Measurements from ENCODE around the gene BRCC3.

DNA sequence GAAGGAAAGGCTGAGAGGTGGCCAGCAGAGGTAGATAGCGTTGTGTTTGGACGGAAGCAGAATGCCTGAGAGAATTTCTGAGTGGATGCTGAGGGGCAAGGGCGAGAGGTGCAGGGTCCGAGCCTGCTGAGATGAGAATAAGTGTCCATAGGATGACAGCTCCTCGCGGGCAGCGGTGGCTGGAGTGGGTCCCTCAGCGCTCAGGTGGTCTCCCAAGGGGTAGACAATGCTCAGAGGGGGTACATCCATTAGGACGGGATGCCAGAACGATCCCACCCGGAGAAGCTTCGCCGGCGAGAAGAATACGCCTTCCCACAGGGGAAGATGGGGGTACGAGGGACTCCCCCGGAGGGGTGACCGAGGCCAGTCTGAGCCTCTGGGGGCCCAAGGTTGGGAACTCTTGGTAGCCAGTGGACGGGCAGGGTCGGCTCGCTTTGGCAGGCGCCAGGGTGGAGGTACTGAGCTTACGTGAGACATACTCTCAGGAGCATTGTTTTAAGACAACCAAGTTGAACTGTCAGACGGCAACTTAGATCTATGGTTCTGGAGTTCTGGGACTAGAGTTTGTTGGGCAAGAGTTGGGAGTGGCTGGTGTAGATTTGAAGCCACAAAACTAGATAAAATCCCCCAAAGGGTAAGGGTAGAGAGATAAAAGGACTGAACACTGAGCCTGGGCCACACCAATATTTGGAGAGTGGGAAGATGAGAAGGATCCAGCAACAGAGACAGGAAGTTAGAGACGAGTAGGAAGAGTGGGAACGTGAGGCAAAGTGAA is 15.8 kb downstream of the BRCC3 start:
- no peak for TF ChIP-seq CSDC2 (CRISPR knock-in tag; IDR thresholded peaks at IDR 0.05)
- no peak for TF ChIP-seq ESRRG (CRISPR knock-in tag; IDR thresholded peaks at IDR 0.05)
- no peak for TF ChIP-seq SNAI2 (CRISPR knock-in tag; IDR thresholded peaks at IDR 0.05)
- TF ChIP-seq, protein P1, sequence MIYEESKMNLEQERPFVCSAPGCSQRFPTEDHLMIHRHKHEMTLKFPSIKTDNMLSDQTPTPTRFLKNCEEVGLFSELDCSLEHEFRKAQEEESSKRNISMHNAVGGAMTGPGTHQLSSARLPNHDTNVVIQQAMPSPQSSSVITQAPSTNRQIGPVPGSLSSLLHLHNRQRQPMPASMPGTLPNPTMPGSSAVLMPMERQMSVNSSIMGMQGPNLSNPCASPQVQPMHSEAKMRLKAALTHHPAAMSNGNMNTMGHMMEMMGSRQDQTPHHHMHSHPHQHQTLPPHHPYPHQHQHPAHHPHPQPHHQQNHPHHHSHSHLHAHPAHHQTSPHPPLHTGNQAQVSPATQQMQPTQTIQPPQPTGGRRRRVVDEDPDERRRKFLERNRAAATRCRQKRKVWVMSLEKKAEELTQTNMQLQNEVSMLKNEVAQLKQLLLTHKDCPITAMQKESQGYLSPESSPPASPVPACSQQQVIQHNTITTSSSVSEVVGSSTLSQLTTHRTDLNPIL (CRISPR knock-in tag; IDR thresholded peaks at IDR 0.05; ENCODE audit: low read depth), result no peak
- TF ChIP-seq ZFP3 (CRISPR knock-in tag; IDR thresholded peaks at IDR 0.05), result no peak
- TF ChIP-seq, protein P2, sequence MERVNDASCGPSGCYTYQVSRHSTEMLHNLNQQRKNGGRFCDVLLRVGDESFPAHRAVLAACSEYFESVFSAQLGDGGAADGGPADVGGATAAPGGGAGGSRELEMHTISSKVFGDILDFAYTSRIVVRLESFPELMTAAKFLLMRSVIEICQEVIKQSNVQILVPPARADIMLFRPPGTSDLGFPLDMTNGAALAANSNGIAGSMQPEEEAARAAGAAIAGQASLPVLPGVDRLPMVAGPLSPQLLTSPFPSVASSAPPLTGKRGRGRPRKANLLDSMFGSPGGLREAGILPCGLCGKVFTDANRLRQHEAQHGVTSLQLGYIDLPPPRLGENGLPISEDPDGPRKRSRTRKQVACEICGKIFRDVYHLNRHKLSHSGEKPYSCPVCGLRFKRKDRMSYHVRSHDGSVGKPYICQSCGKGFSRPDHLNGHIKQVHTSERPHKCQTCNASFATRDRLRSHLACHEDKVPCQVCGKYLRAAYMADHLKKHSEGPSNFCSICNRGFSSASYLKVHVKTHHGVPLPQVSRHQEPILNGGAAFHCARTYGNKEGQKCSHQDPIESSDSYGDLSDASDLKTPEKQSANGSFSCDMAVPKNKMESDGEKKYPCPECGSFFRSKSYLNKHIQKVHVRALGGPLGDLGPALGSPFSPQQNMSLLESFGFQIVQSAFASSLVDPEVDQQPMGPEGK (CRISPR knock-in tag; IDR thresholded peaks at IDR 0.05; ENCODE audit: borderline replicate concordance), result no peak
- no peak for TF ChIP-seq PPARA (CRISPR knock-in tag; IDR thresholded peaks at IDR 0.05; ENCODE audit: borderline replicate concordance)
- TF ChIP-seq, protein P3, sequence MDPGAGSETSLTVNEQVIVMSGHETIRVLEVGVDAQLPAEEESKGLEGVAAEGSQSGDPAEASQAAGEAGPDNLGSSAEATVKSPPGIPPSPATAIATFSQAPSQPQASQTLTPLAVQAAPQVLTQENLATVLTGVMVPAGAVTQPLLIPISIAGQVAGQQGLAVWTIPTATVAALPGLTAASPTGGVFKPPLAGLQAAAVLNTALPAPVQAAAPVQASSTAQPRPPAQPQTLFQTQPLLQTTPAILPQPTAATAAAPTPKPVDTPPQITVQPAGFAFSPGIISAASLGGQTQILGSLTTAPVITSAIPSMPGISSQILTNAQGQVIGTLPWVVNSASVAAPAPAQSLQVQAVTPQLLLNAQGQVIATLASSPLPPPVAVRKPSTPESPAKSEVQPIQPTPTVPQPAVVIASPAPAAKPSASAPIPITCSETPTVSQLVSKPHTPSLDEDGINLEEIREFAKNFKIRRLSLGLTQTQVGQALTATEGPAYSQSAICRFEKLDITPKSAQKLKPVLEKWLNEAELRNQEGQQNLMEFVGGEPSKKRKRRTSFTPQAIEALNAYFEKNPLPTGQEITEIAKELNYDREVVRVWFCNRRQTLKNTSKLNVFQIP (CRISPR knock-in tag; IDR thresholded peaks at IDR 0.05; ENCODE audit: borderline replicate concordance, low read depth), result no peak
- TF ChIP-seq ARNTL (CRISPR knock-in tag; IDR thresholded peaks at IDR 0.05; ENCODE audit: borderline replicate concordance, low read depth), result no peak
